CD14-positive monocyte (primary cell): ENCODE results near the gene KRT1. TPM values are rescaled to one million over a fixed set of nuclear protein-coding genes. Genes with fewer than 3 reads are reported as not detected.

Experiments
- DNase-seq, 3 donors: peaks; one replicate each; pipeline ENCODE4 v3.0.0-alpha.2; 2011 to 2022
- H2AFZ ChIP-seq: 2 replicates; pipeline ENCODE4 v1.6.0; 2012; ENCODE audit warnings: mild to moderate bottlenecking, low read depth, low read length, inconsistent platforms; ENCODE audit not compliant: insufficient read depth, poor library complexity, severe bottlenecking
- H3K27ac ChIP-seq, 2 donors: 1 replicate in 1 of 2; 2 replicates in 1 of 2; pipeline ENCODE4 v1.5.1; 2012 to 2013; ENCODE audit warnings: low read length in 2 of 2, control low read depth in 1 of 2, inconsistent platforms in 1 of 2, low read depth in 1 of 2, mild to moderate bottlenecking in 1 of 2
- H3K27me3 ChIP-seq, 2 donors: one replicate each; pipeline versions ENCODE4 v1.6.0 to v1.6.1; 2011 to 2013; ENCODE audit warnings: low read length in 2 of 2; ENCODE audit not compliant: control insufficient read depth in 2 of 2, insufficient read depth in 2 of 2
- H3K36me3 ChIP-seq, 2 donors: replicated peaks in 1 of 2; 1 replicate in 1 of 2; 2 replicates in 1 of 2; pipeline versions ENCODE4 v1.5.1 to v1.6.1; 2012 to 2013; ENCODE audit warnings: low read length in 2 of 2, control low read depth in 1 of 2, inconsistent platforms in 1 of 2, mild to moderate bottlenecking in 1 of 2; ENCODE audit not compliant: insufficient read depth in 2 of 2, control insufficient read depth in 1 of 2
- H3K4me1 ChIP-seq, 2 donors: 1 replicate in 1 of 2; 2 replicates in 1 of 2; pipeline versions ENCODE4 v1.5.1 to v1.6.1; 2012 to 2013; ENCODE audit warnings: low read length in 2 of 2, control low read depth in 1 of 2, inconsistent platforms in 1 of 2, mild to moderate bottlenecking in 1 of 2, moderate library complexity in 1 of 2; ENCODE audit not compliant: insufficient read depth in 2 of 2, control insufficient read depth in 1 of 2
- H3K4me2 ChIP-seq: replicated peaks from 2 replicates; pipeline ENCODE3; 2012; ENCODE audit warnings: low read length, moderate library complexity, mild to moderate bottlenecking; ENCODE audit not compliant: poor library complexity, severe bottlenecking; ENCODE audit errors: extremely low read depth
- H3K4me3 ChIP-seq, 3 experiments: fragments of 200-600 bp in 1 of 3; sonication (generic) in 1 of 3; replicated peaks in 1 of 3; 1 replicate in 2 of 3; 2 replicates in 1 of 3; pipeline ENCODE4 v1.5.1; 2011 to 2013; ENCODE audit warnings: low read length in 3 of 3, mild to moderate bottlenecking in 3 of 3, control low read depth in 2 of 3, low read depth in 2 of 3, inconsistent platforms in 1 of 3, moderate library complexity in 1 of 3
- H3K79me2 ChIP-seq: 2 replicates; pipeline ENCODE4 v1.6.0; 2012; ENCODE audit warnings: mild to moderate bottlenecking, control low read depth, inconsistent platforms, low read length, moderate library complexity; ENCODE audit not compliant: insufficient read depth
- H3K9ac ChIP-seq: 2 replicates; pipeline ENCODE4 v1.6.0; 2017; ENCODE audit warnings: low read length, mild to moderate bottlenecking; ENCODE audit not compliant: insufficient read depth, poor library complexity, severe bottlenecking
- H3K9me3 ChIP-seq, 2 donors: replicated peaks in 1 of 2; 1 replicate in 1 of 2; 2 replicates in 1 of 2; pipeline versions ENCODE4 v1.5.1 to v1.6.1; 2012 to 2013; ENCODE audit warnings: low read length in 2 of 2, control low read depth in 1 of 2; ENCODE audit not compliant: control insufficient read depth in 1 of 2, insufficient read depth in 1 of 2
- H4K20me1 ChIP-seq: 2 replicates; pipeline ENCODE4 v1.6.0; 2012; ENCODE audit warnings: mild to moderate bottlenecking, low read length, control low read depth, moderate library complexity; ENCODE audit not compliant: insufficient read depth
- H3K27ac Mint-ChIP-seq, 7 donors: one replicate each; pipeline ENCODE4 v1.8.0; 2020; ENCODE audit warnings: mild to moderate bottlenecking in 7 of 7, mixed read lengths in 7 of 7, moderate library complexity in 6 of 7, inconsistent platforms in 2 of 7
- H3K27me3 Mint-ChIP-seq, 3 donors: one replicate each; pipeline ENCODE4 v1.8.0; 2021 to 2022; ENCODE audit warnings: low read depth in 3 of 3, mild to moderate bottlenecking in 3 of 3, mixed read lengths in 3 of 3, moderate library complexity in 3 of 3, inconsistent platforms in 1 of 3
- H3K36me3 Mint-ChIP-seq, 2 donors: one replicate each; pipeline ENCODE4 v1.8.0; 2020; ENCODE audit warnings: mixed read lengths in 2 of 2, inconsistent platforms in 1 of 2, mild to moderate bottlenecking in 1 of 2
- H3K4me1 Mint-ChIP-seq: one replicate; pipeline ENCODE4 v1.8.0; 2020; ENCODE audit warnings: mild to moderate bottlenecking, mixed read lengths
- H3K4me3 Mint-ChIP-seq, 2 donors: one replicate each; pipeline ENCODE4 v1.8.0; 2020; ENCODE audit warnings: mild to moderate bottlenecking in 2 of 2, mixed read lengths in 2 of 2, moderate library complexity in 1 of 2
- H3K9me3 Mint-ChIP-seq, 7 donors: one replicate each; pipeline ENCODE4 v1.8.0; 2020 to 2022; ENCODE audit warnings: mixed read lengths in 7 of 7, mild to moderate bottlenecking in 6 of 7, moderate library complexity in 6 of 7, inconsistent platforms in 2 of 7
- CTCF ChIP-seq: fragments of 200-600 bp; IDR thresholded peaks from one replicate; pipeline ENCODE4 v1.8.0; 2022; ENCODE audit warnings: antibody characterized with exemption, mild to moderate bottlenecking
- WGBS: methylation state at CpG from one replicate; pipeline ENCODE4 v1.1.5; 2013; ENCODE audit warnings: missing lambda C conversion rate; ENCODE audit not compliant: insufficient coverage; 5-methylcytosine and 5-hydroxymethylcytosine counted together
- intact Hi-C, 2 donors: fragments of 100-400 bp; cut with micrococcal nuclease; formaldehyde crosslinking; loops; one replicate each; pipeline versions ENCODE4 v1.15.0 to v1.15.1; 2023
- polyA plus RNA-seq, 3 donors: library from polyadenylated mRNA; depleted of rRNA in 1 of 3; unstranded in 2 of 3; stranded (reverse) in 1 of 3; fragments of 300-500 nt in 2 of 3; fragments of >200 nt in 1 of 3; fragmentation: Illumina TruSeq in 2 of 3; gene quantifications; 1 replicate in 2 of 3; 2 replicates in 1 of 3; pipeline ENCODE4 v1.2.3, GENCODE V29; 2012 to 2021

Gene KRT1
- polyA plus RNA-seq, 3 donors: not detected

GRCh38 chr12:52682938-52683574 lies 2.8 kb upstream of the KRT1 start:
- H3K4me1 Mint-ChIP-seq: no peaks in the 10 kb centered on the region
- Histone ChIP-seq H3K4me3 (no peak overlapping the region), H3K27ac (no peak overlapping the region), H3K4me2 (no peak overlapping the region), H3K36me3 (no peaks in the 10 kb centered on the region), H3K9me3 (no peaks in the 10 kb centered on the region), H3K9ac (no peak overlapping the region), H3K27me3 (no peaks in the 10 kb centered on the region), H2AFZ (no peak overlapping the region), H3K79me2 (no peaks in the 10 kb centered on the region), H4K20me1 (no peaks in the 10 kb centered on the region), H3K4me1 (no peaks in the 10 kb centered on the region)
- intact Hi-C loops: no loop called here
- H3K27me3 Mint-ChIP-seq: peaks cover 6 to 10% (median 8%) of the 10 kb centered on the region in 3 donors
- no peak overlapping the region for H3K27ac Mint-ChIP-seq
- peaks cover 0 to 1% (median 0%) of the 10 kb centered on the region in 7 donors for H3K9me3 Mint-ChIP-seq
- TF ChIP-seq CTCF: no peak
- no peak overlapping the region for H3K4me3 Mint-ChIP-seq
- H3K36me3 Mint-ChIP-seq: no peaks in the 10 kb centered on the region
- DNase-seq: no peak
- whole genome bisulfite sequencing: 95% methylated on average over 2 of the region's 4 CpGs

DNA sequence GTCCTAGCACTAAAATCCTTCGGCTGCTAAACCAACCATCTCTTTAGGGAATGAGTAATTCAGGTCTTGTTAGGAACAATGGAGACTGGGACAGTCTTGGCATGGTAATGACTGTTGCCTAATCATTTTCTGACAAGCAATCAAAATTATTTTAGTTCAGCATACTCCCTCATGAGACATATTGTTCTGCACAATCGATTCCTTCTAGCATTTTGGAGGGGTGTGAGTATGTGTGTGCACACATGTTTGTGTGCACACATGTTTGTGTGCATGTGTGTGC lies 2.1 kb upstream of the KRT1 start:
- H4K20me1 ChIP-seq: no peaks in the 10 kb centered on the region
- no peak overlapping the region for H3K9ac ChIP-seq
- no peaks in the 10 kb centered on the region for H3K4me1 Mint-ChIP-seq
- no peak for DNase-seq
- intact Hi-C loops: no loop called here
- no peak overlapping the region for H2AFZ ChIP-seq
- no peak overlapping the region for H3K4me3 ChIP-seq
- WGBS: no CpG with 5 or more reads among the region's 2 CpGs
- no peak overlapping the region for H3K4me3 Mint-ChIP-seq
- H3K36me3 ChIP-seq: no peaks in the 10 kb centered on the region
- no peak overlapping the region for H3K27ac ChIP-seq
- no peak overlapping the region for H3K27ac Mint-ChIP-seq
- H3K27me3 Mint-ChIP-seq: peaks cover 2 to 6% (median 4%) of the 10 kb centered on the region in 3 donors
- no peaks in the 10 kb centered on the region for H3K79me2 ChIP-seq
- no peak for TF ChIP-seq CTCF
- no peaks in the 10 kb centered on the region for H3K9me3 ChIP-seq
- H3K27me3 ChIP-seq: no peaks in the 10 kb centered on the region
- no peaks in the 10 kb centered on the region for H3K36me3 Mint-ChIP-seq
- peaks cover 0 to 1% (median 0%) of the 10 kb centered on the region in 7 donors for H3K9me3 Mint-ChIP-seq
- H3K4me1 ChIP-seq: no peaks in the 10 kb centered on the region
- H3K4me2 ChIP-seq: no peak overlapping the region
